Stimulated activated CD4-positive, alpha-beta T cell treated with anti-CD3 and anti-CD28 coated beads, Interleukin-4, amount 100 ng/mL, for 1 hour (primary cell): ENCODE data around the gene PHF2.

ENCODE experiments used
- DNase-seq: peaks from one replicate; pipeline ENCODE4 v3.0.0-alpha.2; 2020

Gene PHF2

GRCh38 chr9:93587651-93588347 lies 11.4 kb downstream of the PHF2 start:
- DNase-seq: no peak

DNA sequence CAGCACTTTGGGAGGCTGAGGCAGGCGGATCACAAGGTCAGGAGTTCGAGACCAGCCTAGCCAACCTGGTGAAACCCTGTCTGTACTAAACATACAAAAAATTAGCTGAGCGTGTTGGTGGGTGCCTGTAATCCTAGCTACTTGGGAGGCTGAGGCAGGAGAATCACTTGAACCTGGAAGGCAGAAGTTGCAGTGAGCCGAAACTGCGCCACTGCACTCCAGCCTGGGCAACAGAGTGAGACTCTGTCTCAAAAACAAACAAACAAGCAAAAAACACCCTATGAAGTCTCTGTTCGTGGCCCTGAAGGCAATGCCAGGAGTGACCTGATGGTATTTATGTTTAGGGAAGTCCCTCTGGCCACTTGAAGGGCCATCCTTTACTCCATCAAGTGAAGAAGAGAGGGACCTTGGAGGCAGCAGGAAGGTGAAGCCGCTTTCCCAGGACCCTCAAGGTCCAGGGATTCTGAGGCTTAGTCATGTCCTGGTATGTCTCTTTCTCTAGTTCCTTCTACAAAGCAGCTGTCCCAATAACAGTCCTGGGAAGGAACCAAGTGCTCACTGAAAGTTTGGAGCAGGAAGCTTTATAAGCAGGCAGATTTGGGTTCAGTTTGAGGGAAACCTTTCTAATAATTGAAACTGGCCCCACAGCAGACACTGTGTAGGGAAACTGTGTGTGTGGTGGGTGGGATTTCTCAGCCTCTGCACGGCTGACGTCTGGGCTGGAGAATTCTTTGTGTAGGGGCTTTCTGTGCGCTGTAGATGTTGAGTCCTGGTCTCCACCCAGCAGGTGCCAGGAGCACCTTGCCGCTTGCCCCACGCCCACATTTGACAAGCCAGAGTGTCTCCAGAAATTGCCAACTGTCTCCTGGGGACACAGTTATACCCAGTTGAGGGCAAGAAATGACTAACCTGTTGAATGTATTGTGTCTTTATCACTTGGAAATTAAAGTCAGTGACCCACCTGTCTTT lies 12.5 kb downstream of the PHF2 start:
- DNase-seq: no peak

GRCh38 chr9:93589688-93590087 lies 13.3 kb downstream of the PHF2 start:
- DNase-seq: no peak

- DNase-seq: no peak
Measured at GRCh38 chr9:93590609-93591234, 14.3 kb downstream of the PHF2 start.

DNA sequence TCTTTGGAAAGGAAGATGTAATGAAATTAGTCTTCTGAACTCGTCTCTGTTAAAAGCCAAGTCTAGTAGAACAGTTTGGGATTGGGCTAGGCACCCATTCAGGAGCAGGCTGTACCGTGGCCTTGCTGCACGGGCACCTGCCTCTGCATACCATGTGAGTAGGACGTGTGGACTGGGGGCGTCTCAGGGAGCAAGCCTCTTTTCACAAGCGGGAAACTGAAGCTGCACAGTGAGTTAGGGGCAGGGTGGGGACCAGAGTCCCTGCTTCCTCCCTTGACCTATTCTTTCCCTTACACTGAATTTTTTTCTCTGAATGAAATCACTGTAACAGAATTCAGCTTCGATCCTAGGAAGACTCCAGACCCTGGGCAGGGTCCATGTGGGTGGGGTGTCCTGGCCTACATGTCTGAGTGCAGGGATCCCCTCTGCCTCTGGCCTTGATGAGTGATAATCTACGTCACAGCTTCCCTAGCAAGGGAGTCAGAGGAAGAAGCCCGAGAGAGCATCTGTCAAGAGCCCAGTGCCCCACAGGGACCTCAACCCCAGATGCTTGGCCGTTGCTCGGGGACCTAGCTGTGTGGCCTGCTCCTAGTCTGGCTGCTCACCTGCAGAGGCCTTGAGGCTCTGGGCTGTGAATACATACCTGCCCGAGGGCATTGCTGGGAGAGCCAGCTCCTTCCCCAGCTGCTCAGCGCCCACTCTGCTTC lies 15.1 kb downstream of the PHF2 start:
- DNase-seq: no peak

DNA sequence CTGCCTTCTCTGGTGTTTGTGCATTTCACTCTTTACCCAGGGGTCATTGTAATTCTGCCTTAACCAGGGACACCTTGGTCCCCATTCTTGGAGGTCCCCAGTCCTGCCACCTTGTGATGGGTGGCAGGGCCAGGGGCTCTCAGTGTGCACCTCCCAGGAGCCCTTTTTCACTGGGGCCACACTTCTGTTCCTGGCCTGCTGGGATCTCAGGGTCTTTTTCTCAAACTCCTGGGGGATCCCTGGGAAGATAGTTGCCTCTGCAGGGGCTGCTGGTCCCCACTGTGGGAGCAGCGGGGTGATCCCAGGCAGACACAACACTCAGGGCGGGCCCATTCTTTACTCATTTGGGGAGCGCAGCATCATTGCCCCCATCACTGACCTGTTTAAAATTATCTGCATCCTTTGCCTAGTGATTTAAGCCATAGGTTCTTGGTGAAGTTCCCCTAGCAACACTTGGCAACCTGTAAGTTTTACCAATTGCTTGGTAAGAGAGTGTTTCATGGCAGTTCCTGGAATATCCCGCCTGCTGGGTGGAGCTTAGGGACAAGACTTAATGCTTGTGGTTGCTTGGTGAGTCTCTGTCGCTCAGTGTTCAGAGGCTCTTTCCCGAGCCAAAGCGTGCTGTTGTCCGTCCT lies 15.7 kb downstream of the PHF2 start:
- no peak for DNase-seq

DNA sequence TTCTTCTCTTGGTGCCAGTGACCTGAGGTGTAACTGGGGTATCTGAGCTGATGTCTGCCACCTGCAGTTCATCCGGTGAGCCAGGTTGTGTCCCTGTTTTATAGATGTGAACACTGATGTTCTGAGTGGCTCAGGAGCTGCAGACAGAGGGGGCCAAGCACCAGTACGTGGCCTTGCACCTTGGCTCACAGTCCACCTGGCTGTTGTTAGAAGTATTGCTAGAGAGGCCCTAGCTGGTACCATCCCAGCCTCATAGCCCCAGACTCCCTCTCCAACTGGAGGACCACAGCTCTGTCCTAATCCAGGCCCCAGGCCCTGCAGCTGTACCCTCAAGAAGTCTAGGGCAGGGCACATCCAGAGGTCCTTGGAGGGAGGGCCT lies 16.2 kb downstream of the PHF2 start:
- DNase-seq: no peak

DNA sequence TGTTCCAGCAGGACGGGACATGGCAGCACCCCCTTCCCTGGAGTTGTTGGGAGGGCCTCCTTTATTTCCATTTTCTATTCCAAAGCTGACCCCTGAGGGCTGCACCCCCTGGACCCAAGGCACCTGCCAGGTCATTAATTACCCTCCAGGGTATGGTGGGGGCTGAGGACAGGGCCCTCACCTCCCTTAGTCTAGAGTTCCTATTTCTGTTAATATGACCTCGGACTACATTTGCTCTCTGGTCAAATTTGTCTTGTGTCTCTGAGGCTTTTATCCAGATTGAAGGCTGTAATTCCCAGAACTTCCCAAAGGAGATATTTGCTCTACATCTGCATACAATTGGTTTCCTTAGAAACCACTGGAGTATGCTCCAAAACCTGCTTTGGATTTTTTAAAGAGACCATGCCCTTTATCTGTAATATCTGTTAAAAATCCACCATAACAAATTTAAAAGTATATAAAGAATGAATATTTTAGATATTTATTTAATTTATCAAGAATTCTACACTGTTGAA lies 16.8 kb downstream of the PHF2 start:
- no peak for DNase-seq

- no peak for DNase-seq
Measured at GRCh38 chr9:93594041-93594756, 17.8 kb downstream of the PHF2 start.

DNA sequence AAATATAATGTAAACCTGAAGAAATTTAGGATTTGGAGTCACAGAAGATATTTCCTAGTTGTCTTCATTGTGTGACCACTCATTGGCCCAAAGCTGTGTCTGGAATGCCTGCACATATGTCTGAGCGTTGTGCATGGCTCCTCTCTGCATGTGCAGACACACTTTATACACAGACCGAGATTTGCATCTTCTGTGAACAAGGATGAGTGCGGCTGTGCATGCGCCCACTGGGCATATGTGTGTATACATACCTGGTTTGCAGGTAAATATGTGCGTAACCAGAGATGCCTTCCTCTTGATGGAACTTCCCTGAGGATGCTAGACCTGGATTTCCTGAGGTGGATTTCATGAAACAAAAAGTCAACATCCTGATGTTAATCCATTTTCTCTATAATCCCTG lies 19.1 kb downstream of the PHF2 start:
- DNase-seq: no peak

DNA sequence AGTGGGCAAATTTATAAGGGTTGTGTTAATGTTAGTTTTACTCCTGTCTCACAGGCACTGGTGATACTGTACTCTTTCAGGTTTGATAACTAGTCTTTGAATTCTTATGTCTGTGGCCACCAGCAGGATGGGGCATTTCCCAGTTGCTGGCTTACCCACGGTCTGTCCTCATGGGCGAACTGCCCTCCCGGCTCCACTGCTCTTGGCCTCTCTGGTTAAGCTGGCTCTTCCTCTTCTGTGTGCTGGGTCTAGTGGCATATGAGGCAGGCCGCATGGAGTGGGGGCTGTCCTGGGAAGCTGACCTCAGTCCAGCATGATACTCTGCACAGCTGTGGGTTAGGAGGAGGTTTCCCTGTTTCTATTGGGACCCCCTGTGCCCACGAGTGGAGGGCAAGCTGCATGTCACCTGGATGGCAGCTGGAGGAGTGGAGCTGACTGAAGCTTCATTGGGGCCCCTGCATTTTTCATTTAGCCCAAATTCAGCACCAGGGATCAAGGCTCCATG lies 19.5 kb downstream of the PHF2 start:
- DNase-seq: no peak

GRCh38 chr9:93596399-93596798 lies 20.0 kb downstream of the PHF2 start:
- no peak for DNase-seq

DNA sequence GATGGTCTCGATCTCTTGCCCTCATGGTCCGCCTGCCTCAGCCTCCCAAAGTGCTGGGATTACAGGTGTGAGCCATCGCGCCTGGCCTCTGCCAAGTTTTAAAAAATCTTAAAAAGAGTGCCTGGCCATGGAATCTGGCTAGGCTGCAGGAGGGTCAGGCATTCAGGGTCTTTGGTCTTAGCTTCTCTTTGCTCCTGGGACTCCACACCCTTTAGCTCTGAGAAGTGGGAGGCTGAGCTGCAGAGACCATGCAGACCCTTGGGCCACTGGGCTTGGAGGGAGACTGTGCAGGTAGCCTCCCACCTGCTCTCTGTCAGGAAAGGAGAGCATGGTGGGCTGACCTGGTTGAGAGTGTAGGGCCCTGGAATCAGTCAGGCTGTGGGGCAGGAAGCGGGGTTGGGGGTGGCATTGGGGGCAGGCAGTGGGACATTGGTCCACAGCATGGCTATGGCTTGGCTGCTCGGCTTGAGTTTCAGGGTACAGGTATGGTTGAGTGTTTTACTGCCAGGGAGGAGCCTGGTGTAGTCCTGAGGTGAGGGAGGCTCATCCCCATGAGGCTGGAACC lies 20.8 kb downstream of the PHF2 start:
- DNase-seq: no peak

GRCh38 chr9:93597871-93598646 lies 21.7 kb downstream of the PHF2 start:
- no peak for DNase-seq

DNA sequence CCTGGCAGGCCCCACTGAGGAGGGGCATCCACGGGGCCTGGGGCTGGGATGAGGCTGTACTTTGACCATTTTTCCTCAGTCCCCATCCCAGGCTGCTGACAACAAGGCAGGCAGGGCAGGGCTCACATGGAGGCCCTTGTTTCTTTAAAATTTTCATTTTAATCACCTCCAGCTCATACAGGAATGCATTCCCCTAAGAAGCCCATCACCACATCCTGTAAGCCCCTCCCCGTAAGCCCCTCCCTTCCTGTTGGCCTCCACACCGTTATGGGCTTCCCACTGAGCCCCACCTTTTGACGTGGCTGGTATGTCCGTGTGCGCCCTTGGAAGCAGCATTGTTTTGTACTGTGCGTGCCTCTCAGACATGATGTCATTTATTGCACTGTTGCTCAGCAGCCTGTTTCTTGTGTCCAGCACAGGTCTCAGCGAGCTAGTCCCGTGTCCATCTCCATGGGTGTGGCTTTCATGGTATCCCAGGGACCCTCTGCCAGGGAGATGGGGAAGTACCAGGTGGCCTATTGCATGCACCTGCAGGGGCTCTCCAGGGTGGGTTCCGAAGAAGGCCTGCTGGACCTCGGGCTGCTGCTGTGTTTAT lies 22.4 kb downstream of the PHF2 start:
- no peak for DNase-seq

DNA sequence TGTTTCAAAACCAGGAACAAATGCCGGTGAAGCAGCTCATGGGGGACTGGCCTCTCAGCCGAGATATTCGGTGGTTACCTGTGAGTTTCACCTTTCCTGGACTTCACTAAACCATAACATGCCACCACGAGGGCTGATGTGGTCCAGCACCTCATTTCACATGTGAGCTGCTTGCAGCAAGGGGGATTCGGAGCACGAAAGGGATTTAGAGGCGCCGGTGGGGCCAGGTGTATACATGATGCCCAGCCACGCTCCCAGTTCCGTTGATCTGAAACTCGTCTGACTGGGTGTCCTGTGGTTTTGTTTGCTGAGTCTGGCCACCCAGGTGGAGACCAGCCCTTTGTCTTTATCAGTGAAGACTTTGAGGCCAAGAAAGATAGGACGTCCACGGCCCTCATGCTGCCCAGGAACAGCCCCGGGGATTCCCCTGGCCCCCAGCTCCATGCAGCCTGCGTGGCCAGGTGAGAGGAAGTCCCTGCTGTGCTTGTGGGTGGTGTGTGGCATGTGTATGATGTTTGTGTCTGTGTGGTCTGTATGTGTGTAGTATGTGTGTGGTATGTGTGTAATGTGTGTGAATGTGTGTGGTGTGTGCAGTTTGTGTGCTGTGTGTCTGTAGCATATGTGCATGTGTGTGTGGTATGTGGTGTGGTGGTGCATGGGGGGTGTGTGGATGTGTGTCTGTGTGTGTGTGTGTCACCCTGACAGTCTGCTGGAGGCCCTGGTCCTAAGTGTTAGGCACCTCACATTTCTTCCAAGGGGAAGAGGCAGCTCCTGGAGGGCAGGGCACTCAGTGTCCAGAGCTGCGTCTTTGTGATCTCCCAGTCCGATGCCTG lies 23.4 kb downstream of the PHF2 start:
- DNase-seq: no peak

DNA sequence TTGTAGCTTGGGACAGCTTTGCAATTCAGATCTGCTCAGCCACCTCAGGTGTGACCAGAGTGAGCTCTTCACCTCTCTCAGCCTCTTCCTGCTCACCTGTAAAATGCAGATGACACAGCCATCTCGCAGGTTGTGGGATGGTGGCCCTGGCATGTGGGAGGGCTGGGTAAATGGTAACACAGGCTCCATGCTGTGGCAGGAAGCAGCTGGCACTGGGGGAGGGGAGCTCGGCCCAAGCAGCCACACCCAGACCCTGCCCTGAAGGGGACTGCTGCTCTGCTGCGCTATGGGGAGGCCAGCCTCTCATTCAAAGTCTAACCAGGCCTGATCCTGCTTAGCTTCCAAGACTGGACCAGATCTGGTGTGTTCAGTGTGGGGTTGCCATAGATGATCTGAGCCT lies 24.1 kb downstream of the PHF2 start:
- DNase-seq: no peak

- no peak for DNase-seq
Measured at GRCh38 chr9:93601063-93601462, 24.7 kb downstream of the PHF2 start.

DNA sequence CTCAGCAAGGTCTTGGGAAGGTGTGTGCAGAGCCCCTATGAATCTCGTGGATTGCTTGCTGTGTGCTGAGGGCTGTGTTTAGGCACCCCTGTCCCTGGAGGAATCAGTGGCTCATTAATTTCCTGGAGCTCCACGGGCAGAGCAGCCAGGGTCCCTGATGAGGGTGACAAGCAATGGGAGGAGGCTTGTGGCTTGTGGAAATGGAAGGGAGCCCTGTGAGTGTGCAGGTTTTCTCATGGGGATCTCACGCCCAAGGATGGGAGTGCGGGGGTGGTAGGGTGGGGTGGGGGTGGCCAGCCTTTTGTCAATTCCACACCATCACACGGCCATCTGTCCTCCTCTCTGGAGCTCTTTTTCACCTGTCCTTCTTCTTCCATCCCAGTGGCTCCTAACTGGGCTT lies 25.3 kb downstream of the PHF2 start:
- DNase-seq: no peak
